ENCODE results near the gene KLF17.

GRCh38 chr1:44110916-44111315 is 7.7 kb upstream of the KLF17 start:
- no peak for TF ChIP-seq CTCF (IDR thresholded peaks at IDR 0.05)
- no peak for TF ChIP-seq EZH2 (IDR thresholded peaks at IDR 0.05; ENCODE audit: borderline replicate concordance, insufficient read depth, low read depth, low read length, poor library complexity, severe bottlenecking)
